Parathyroid adenoma (tissue), 2 donors: ENCODE measurements around the gene HMGN4.

Experiments
- H2AFZ ChIP-seq: fragments of 300-600 bp; sonication (generic); one replicate; pipeline ENCODE4 v1.7.0; 2017; ENCODE audit warnings: antibody characterized with exemption, mild to moderate bottlenecking
- H3K27ac ChIP-seq: fragments of 300-600 bp; sonication (generic); one replicate; pipeline ENCODE4 v1.7.0; 2017
- H3K27me3 ChIP-seq: fragments of 300-600 bp; sonication (generic); one replicate; pipeline ENCODE4 v1.7.0; 2017; ENCODE audit warnings: low read length; ENCODE audit not compliant: control insufficient read depth, insufficient read depth
- H3K36me3 ChIP-seq: fragments of 300-600 bp; sonication (generic); one replicate; pipeline ENCODE4 v1.7.0; 2017; ENCODE audit warnings: low read length; ENCODE audit not compliant: control insufficient read depth, insufficient read depth
- H3K4me1 ChIP-seq: fragments of 300-600 bp; sonication (generic); one replicate; pipeline ENCODE4 v1.7.0; 2017; ENCODE audit warnings: control low read depth
- H3K4me2 ChIP-seq: fragments of 300-600 bp; sonication (generic); one replicate; pipeline ENCODE4 v1.7.0; 2017; ENCODE audit warnings: low read length
- H3K4me3 ChIP-seq: fragments of 300-600 bp; sonication (generic); one replicate; pipeline ENCODE4 v1.7.0; 2017; ENCODE audit warnings: low read depth, low read length
- H3K79me2 ChIP-seq: fragments of 300-600 bp; sonication (generic); one replicate; pipeline ENCODE4 v1.7.0; 2017; ENCODE audit warnings: control low read depth
- H3K9ac ChIP-seq: fragments of 300-600 bp; sonication (generic); one replicate; pipeline ENCODE4 v1.7.0; 2017; ENCODE audit warnings: mild to moderate bottlenecking
- H3K9me3 ChIP-seq: fragments of 300-600 bp; sonication (generic); one replicate; pipeline ENCODE4 v1.7.0; 2017; ENCODE audit warnings: low read length; ENCODE audit not compliant: control insufficient read depth
- CTCF ChIP-seq: fragments of 300-600 bp; sonication (generic); IDR thresholded peaks from one replicate; pipeline ENCODE4 v1.7.0; 2017; ENCODE audit warnings: antibody characterized with exemption, mild to moderate bottlenecking
- donor health status: primary hyperparathyroidism.

Gene HMGN4

DNA sequence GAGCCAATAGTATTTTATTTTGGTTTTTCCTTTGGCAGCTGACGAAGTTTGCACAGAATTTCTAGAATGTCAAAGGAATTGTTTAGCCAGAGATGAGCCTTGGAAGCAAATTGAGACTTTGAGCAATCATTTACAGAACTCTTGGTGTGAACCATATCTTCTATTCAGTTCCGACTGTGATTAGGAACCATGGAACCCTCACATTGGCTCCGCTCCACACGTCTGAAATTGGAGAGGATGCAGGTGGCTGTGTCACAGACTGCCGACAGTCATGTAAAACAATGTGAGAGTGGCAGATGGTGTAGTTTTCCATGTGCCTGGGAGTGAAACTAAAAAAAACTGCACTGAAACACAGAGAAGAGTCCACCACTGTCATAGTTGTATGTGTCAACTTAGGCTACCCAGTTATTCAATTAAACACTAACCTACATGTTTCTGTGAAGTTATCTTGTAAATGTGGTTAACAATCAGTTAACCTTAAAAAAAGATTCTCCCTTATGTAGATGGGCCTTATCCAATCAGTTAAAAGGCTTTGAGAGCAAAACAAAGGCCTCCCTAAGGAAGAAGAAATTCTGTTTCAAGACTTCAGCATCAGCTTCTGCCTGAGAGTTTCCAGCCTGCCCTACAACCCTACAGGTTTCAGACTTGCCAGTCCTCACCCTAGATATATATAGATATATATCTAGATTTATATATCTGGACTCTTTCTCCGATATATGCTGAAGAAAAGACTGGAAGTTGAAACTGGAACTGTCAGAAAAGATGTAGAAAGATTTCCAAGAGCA is 3.3 kb upstream of the HMGN4 start:
- peak overlapping the region; percentile 39 for H3K4me2 ChIP-seq
- H3K4me1 ChIP-seq: peaks cover 6% of the 10 kb centered on the region
- TF ChIP-seq CTCF: no peak
- H3K27ac ChIP-seq: peak overlapping the region; percentile 60
- no peaks in the 10 kb centered on the region for H3K36me3 ChIP-seq
- no peak overlapping the region for H3K9ac ChIP-seq
- no peaks in the 10 kb centered on the region for H3K9me3 ChIP-seq
- no peaks in the 10 kb centered on the region for H3K79me2 ChIP-seq
- peak overlapping the region; percentile 30 for H3K4me3 ChIP-seq
- H2AFZ ChIP-seq: peak overlapping the region; percentile 50
- H3K27me3 ChIP-seq: no peaks in the 10 kb centered on the region

DNA sequence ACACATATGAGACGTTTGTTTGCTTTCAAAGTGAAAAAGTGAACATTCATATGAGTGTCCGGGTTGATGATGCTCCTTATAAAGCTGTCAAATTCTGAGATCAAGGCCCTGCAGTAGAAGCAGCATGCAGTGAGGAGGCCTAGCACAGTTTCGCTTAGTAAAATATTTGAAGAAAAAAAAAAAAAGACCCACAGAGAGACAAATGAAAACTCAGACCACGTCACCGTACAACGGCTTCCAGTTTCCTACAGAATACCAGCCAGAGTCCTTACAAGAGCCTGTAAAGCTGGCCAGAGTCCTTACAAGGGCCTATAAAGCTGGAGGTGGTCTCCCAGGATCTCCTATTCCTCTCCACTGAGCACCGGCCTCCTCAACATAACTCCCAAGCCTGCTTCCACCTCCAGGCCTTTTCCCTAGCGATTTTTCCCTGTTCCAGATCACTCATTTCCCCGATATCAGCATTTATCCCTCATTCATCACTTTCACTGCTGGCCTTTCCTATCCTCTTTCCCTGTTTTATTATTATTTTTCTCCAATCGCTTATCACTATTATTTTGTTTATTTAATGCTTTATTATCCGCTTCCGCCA is 1.5 kb upstream of the HMGN4 start:
- Histone ChIP-seq H3K27me3 (no peaks in the 10 kb centered on the region), H3K9ac (no peak overlapping the region), H3K4me2 (peak overlapping the region; percentile 73), H3K9me3 (no peaks in the 10 kb centered on the region), H3K27ac (peak overlapping the region; percentile 95), H3K36me3 (no peaks in the 10 kb centered on the region), H2AFZ (peak overlapping the region; percentile 87), H3K79me2 (no peaks in the 10 kb centered on the region), H3K4me1 (peaks cover 6% of the 10 kb centered on the region), H3K4me3 (peak overlapping the region; percentile 97)
- no peak for TF ChIP-seq CTCF

- no peaks in the 10 kb centered on the region for H3K36me3 ChIP-seq
- H3K4me1 ChIP-seq: peaks cover 6% of the 10 kb centered on the region
- no peak for TF ChIP-seq CTCF
Observed at GRCh38 chr6:26537160-26537845, 863 bp upstream of the HMGN4 start.

GRCh38 chr6:26538572-26538902 is 371 bp downstream of the HMGN4 start:
- Histone ChIP-seq H3K36me3 (no peaks in the 10 kb centered on the region), H3K4me3 (peak overlapping the region; percentile 97), H3K79me2 (no peaks in the 10 kb centered on the region), H3K9me3 (no peaks in the 10 kb centered on the region), H3K9ac (peak overlapping the region; percentile 88), H3K4me2 (peak overlapping the region; percentile 73), H2AFZ (peak overlapping the region; percentile 87), H3K27ac (peak overlapping the region; percentile 95), H3K27me3 (no peaks in the 10 kb centered on the region), H3K4me1 (peaks cover 6% of the 10 kb centered on the region)
- TF ChIP-seq CTCF: no peak

More at GRCh38 chr6:26537160-26537845, 863 bp upstream of the HMGN4 start:
- Histone ChIP-seq H3K4me2 (peak overlapping the region; percentile 73), H3K4me3 (peak overlapping the region; percentile 97), H3K27ac (peak overlapping the region; percentile 95), H2AFZ (peak overlapping the region; percentile 87), H3K9me3 (no peaks in the 10 kb centered on the region), H3K9ac (no peak overlapping the region), H3K79me2 (no peaks in the 10 kb centered on the region), H3K27me3 (no peaks in the 10 kb centered on the region)
